GM12878 (cell line): Measurements from ENCODE around the gene PTPN13. TPM values are rescaled to one million over a fixed set of nuclear protein-coding genes. Genes with fewer than 3 reads are reported as not detected.

Experiments
- BHLHE40 ChIP-seq, 2 experiments: fragments of 450-650 bp in 1 of 2; IDR thresholded peaks; 2 replicates each; pipeline ENCODE4 v1.6.1; 2011 to 2017; ENCODE audit warnings: low read depth in 2 of 2, borderline replicate concordance in 1 of 2, improper control_type of control experiment in 1 of 2, low read length in 1 of 2, mild to moderate bottlenecking in 1 of 2
- CEBPB ChIP-seq, 2 experiments: fragments of 150-350 bp in 1 of 2; IDR thresholded peaks; 2 replicates each; pipeline ENCODE4 v1.6.1; 2012 to 2014; ENCODE audit warnings: low read depth in 2 of 2, low read length in 2 of 2, borderline replicate concordance in 1 of 2, inconsistent platforms in 1 of 2
- CHD4 ChIP-seq: fragments of 200-600 bp; sonication (generic); IDR thresholded peaks from 2 replicates; pipeline ENCODE4 v1.6.1; 2016; ENCODE audit warnings: mild to moderate bottlenecking
- CREB1 ChIP-seq: IDR thresholded peaks from 2 replicates; pipeline ENCODE4 v1.6.1; 2012; ENCODE audit warnings: low read depth, mild to moderate bottlenecking, inconsistent platforms
- EED ChIP-seq: sonication (generic); IDR thresholded peaks from 2 replicates; pipeline ENCODE4 v1.6.1; 2016; ENCODE audit warnings: antibody characterized with exemption, low read depth
- JUNB ChIP-seq: IDR thresholded peaks from 2 replicates; pipeline ENCODE4 v1.6.1; 2016; ENCODE audit warnings: antibody characterized with exemption, mild to moderate bottlenecking
- PAX8 ChIP-seq: fragments of 450-650 bp; IDR thresholded peaks from 2 replicates; pipeline ENCODE4 v1.6.1; 2017; ENCODE audit warnings: mild to moderate bottlenecking, moderate library complexity
- RUNX3 ChIP-seq: IDR thresholded peaks from 2 replicates; pipeline ENCODE4 v1.6.1; 2012; ENCODE audit warnings: low read length, inconsistent platforms
- SMAD1 ChIP-seq: fragments of 450-650 bp; IDR thresholded peaks from 2 replicates; pipeline ENCODE4 v1.6.1; 2018; ENCODE audit warnings: mild to moderate bottlenecking, low read depth; ENCODE audit not compliant: partially characterized antibody
- SREBF1 ChIP-seq: IDR thresholded peaks from 2 replicates; pipeline ENCODE4 v1.6.1; 2012; ENCODE audit warnings: mild to moderate bottlenecking, low read length
- SRF ChIP-seq, 2 experiments: IDR thresholded peaks; 2 replicates each; pipeline ENCODE4 v1.6.1; 2011; ENCODE audit warnings: low read depth in 2 of 2, low read length in 2 of 2, mild to moderate bottlenecking in 1 of 2, moderate library complexity in 1 of 2
- TAF1 ChIP-seq: IDR thresholded peaks from 2 replicates; pipeline ENCODE4 v1.6.1; 2011; ENCODE audit warnings: mild to moderate bottlenecking, low read depth, low read length, borderline replicate concordance
- WRNIP1 ChIP-seq: IDR thresholded peaks from 2 replicates; pipeline ENCODE4 v1.6.1; 2011; ENCODE audit warnings: low read depth, low read length, improper control_type of control experiment, borderline replicate concordance
- ZNF384 ChIP-seq: IDR thresholded peaks from 2 replicates; pipeline ENCODE4 v1.6.1; 2012; ENCODE audit warnings: low read depth, mild to moderate bottlenecking, low read length, improper control_type of control experiment, borderline replicate concordance
- polyA plus RNA-seq, 11 experiments: library from polyadenylated mRNA; depleted of rRNA in 4 of 11; unstranded in 6 of 11; stranded (reverse) in 5 of 11; fragments of >200 nt; fragmentation: Nextera tagmentation in 4 of 11; fragmentation: Illumina TruSeq in 1 of 11; extraction: Ambion mirVana in 4 of 11; extraction: Trizol in 1 of 11; gene quantifications; 1 replicate in 1 of 11; 2 replicates in 10 of 11; pipeline versions ENCODE4 v1.2.1 to v1.2.3, GENCODE V29; 2011 to 2016; ENCODE audit warnings: inconsistent platforms in 2 of 11, missing spikeins in 2 of 11, low read depth in 1 of 11
- total RNA-seq, 4 experiments: library from RNA; depleted of rRNA in 3 of 4; stranded (reverse); fragments of >200 nt in 3 of 4; fragmentation: Illumina TruSeq in 1 of 4; extraction: Trizol in 1 of 4; gene quantifications; 2 replicates each; pipeline versions ENCODE4 v1.2.1 to v1.2.3, GENCODE V29; 2013 to 2021
- TF ChIP-seq, protein P1 (sequence below): fragments of 450-650 bp; IDR thresholded peaks from 2 replicates; pipeline ENCODE4 v1.6.1; 2017; ENCODE audit warnings: borderline replicate concordance
- TF ChIP-seq, protein P2 (sequence below): IDR thresholded peaks from 2 replicates; pipeline ENCODE4 v1.6.1; 2012; ENCODE audit warnings: low read length, inconsistent platforms
- TF ChIP-seq, protein P3 (sequence below): fragments of 450-650 bp; formaldehyde crosslinking; IDR thresholded peaks from 2 replicates; pipeline ENCODE4 v1.5.0; 2022; ENCODE audit warnings: mild to moderate bottlenecking, missing genetic modification characterization
- TF ChIP-seq, protein P4 (sequence below): fragments of 450-650 bp; IDR thresholded peaks from 2 replicates; pipeline ENCODE4 v1.6.1; 2017; ENCODE audit warnings: mild to moderate bottlenecking
- TF ChIP-seq, protein P5 (sequence below): fragments of 450-650 bp; IDR thresholded peaks from 2 replicates; pipeline ENCODE4 v1.6.1; 2017; ENCODE audit warnings: mild to moderate bottlenecking, low read depth, inconsistent platforms; ENCODE audit not compliant: poor library complexity, severe bottlenecking

The PTPN13 gene
- total and polyA plus RNA-seq, 10 of the 15 experiments (the other 5 are each of a cell fraction or from before 2014, with no cell fraction given), result 8.5 to 69.4 (median 33.9) TPM

DNA sequence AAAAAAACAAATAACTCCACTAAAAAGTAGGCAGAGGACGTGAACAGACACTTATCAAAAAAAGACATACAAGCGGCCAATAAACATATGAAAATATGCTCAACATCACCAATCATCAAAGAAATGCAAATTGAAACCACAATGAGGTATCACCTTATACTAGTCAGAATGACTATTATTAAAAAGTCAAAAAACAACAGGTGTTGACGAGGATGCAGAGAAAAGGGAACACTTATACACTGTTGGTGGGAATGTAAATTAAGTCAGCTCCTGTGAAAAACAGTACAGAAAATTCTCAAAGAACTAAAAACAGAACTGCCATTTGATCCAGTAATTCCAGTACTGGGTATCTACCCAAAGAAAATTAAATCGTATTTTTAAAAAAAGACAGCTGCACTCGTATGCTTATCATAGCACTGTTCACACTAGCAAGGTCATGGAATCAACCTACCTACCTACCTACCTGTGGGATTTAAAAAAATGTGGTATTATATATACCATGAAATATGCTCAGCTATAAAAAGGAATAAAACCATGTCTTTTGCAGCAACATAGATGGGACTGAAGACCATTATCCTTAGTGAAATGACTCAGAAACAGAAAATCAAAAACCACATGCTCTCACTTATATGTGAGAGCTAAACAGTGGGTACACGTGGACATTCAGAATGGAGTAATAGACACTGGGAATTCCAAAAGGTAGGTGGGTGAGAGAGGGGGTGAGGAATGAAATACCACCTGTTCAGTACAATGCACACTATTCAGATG is 24.8 kb upstream of the PTPN13 start (continued):
- TF ChIP-seq, protein P1, sequence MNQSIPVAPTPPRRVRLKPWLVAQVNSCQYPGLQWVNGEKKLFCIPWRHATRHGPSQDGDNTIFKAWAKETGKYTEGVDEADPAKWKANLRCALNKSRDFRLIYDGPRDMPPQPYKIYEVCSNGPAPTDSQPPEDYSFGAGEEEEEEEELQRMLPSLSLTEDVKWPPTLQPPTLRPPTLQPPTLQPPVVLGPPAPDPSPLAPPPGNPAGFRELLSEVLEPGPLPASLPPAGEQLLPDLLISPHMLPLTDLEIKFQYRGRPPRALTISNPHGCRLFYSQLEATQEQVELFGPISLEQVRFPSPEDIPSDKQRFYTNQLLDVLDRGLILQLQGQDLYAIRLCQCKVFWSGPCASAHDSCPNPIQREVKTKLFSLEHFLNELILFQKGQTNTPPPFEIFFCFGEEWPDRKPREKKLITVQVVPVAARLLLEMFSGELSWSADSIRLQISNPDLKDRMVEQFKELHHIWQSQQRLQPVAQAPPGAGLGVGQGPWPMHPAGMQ, result no peak
- 0 out of 4 replicates have a peak, but pooled peaks of 1 of the 2 experiments have one; percentile 8 for TF ChIP-seq BHLHE40 (IDR thresholded peaks at IDR 0.05; ENCODE audit: borderline replicate concordance in 1 of 2, low read depth in 2 of 2, low read length in 1 of 2)
- TF ChIP-seq SREBF1, result no peak
- no peak for TF ChIP-seq TAF1
- TF ChIP-seq PAX8, result no peak
- TF ChIP-seq, protein P2, sequence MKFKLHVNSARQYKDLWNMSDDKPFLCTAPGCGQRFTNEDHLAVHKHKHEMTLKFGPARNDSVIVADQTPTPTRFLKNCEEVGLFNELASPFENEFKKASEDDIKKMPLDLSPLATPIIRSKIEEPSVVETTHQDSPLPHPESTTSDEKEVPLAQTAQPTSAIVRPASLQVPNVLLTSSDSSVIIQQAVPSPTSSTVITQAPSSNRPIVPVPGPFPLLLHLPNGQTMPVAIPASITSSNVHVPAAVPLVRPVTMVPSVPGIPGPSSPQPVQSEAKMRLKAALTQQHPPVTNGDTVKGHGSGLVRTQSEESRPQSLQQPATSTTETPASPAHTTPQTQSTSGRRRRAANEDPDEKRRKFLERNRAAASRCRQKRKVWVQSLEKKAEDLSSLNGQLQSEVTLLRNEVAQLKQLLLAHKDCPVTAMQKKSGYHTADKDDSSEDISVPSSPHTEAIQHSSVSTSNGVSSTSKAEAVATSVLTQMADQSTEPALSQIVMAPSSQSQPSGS, result peak; percentile 71
- TF ChIP-seq CREB1, result no peak
- TF ChIP-seq SRF (IDR thresholded peaks at IDR 0.05; ENCODE audit: low read depth in 2 of 2, low read length in 2 of 2), result no peak
- no peak; a peak in 1 of 4 replicates for TF ChIP-seq CEBPB (IDR thresholded peaks at IDR 0.05; ENCODE audit: borderline replicate concordance in 1 of 2, low read depth in 2 of 2, low read length in 2 of 2)
- TF ChIP-seq, protein P3, sequence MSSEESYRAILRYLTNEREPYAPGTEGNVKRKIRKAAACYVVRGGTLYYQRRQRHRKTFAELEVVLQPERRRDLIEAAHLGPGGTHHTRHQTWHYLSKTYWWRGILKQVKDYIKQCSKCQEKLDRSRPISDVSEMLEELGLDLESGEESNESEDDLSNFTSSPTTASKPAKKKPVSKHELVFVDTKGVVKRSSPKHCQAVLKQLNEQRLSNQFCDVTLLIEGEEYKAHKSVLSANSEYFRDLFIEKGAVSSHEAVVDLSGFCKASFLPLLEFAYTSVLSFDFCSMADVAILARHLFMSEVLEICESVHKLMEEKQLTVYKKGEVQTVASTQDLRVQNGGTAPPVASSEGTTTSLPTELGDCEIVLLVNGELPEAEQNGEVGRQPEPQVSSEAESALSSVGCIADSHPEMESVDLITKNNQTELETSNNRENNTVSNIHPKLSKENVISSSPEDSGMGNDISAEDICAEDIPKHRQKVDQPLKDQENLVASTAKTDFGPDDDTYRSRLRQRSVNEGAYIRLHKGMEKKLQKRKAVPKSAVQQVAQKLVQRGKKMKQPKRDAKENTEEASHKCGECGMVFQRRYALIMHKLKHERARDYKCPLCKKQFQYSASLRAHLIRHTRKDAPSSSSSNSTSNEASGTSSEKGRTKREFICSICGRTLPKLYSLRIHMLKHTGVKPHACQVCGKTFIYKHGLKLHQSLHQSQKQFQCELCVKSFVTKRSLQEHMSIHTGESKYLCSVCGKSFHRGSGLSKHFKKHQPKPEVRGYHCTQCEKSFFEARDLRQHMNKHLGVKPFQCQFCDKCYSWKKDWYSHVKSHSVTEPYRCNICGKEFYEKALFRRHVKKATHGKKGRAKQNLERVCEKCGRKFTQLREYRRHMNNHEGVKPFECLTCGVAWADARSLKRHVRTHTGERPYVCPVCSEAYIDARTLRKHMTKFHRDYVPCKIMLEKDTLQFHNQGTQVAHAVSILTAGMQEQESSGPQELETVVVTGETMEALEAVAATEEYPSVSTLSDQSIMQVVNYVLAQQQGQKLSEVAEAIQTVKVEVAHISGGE (CRISPR knock-in tag), result no peak
- TF ChIP-seq SMAD1, result no peak
- TF ChIP-seq RUNX3, result peak; percentile 89
- no peak for TF ChIP-seq WRNIP1
- peak; percentile 91 for TF ChIP-seq EED
- TF ChIP-seq, protein P4, sequence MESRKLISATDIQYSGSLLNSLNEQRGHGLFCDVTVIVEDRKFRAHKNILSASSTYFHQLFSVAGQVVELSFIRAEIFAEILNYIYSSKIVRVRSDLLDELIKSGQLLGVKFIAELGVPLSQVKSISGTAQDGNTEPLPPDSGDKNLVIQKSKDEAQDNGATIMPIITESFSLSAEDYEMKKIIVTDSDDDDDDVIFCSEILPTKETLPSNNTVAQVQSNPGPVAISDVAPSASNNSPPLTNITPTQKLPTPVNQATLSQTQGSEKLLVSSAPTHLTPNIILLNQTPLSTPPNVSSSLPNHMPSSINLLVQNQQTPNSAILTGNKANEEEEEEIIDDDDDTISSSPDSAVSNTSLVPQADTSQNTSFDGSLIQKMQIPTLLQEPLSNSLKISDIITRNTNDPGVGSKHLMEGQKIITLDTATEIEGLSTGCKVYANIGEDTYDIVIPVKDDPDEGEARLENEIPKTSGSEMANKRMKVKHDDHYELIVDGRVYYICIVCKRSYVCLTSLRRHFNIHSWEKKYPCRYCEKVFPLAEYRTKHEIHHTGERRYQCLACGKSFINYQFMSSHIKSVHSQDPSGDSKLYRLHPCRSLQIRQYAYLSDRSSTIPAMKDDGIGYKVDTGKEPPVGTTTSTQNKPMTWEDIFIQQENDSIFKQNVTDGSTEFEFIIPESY, result no peak
- no peak for TF ChIP-seq CHD4
- peak; percentile 91 for TF ChIP-seq JUNB
- no peak for TF ChIP-seq ZNF384
- TF ChIP-seq, protein P5, sequence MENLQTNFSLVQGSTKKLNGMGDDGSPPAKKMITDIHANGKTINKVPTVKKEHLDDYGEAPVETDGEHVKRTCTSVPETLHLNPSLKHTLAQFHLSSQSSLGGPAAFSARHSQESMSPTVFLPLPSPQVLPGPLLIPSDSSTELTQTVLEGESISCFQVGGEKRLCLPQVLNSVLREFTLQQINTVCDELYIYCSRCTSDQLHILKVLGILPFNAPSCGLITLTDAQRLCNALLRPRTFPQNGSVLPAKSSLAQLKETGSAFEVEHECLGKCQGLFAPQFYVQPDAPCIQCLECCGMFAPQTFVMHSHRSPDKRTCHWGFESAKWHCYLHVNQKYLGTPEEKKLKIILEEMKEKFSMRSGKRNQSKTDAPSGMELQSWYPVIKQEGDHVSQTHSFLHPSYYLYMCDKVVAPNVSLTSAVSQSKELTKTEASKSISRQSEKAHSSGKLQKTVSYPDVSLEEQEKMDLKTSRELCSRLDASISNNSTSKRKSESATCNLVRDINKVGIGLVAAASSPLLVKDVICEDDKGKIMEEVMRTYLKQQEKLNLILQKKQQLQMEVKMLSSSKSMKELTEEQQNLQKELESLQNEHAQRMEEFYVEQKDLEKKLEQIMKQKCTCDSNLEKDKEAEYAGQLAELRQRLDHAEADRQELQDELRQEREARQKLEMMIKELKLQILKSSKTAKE, result no peak
